EL (cell line): ENCODE results near the gene SH2B3.

ENCODE experiments used
- DNase-seq: peaks from one replicate; pipeline ENCODE4 v3.0.0-alpha.2; 2016

Gene SH2B3

DNA sequence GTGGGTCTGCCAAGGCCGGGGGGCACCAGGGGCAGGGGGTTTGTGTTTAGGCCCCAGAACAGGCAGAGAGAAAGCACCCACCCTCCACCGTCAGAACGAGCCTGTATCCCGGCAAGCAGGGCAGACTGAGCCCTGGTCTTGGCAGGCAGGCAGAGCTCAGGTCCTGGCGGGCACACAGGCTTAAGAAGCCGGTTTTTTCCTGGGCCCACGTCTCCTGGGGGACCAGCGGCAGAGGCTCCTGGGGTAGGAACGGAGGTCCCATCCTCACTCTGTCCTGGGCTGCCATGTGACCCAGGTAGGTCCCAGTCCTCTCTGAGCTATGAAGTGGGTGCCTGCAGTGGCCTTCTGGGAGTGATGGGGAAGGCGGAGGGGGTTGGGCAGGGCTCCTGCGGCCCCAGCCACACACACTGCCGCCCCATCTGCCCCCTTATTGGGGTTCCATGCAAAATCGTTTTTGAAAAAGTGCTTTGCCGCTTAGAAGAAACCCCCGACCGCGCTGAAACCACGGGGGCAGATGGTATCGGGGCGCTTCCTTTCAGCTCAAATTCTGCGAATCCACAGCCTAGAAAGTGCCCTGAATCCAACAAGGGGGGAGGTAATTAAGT, 24.2 kb downstream of the SH2B3 start:
- DNase-seq: no peak

DNA sequence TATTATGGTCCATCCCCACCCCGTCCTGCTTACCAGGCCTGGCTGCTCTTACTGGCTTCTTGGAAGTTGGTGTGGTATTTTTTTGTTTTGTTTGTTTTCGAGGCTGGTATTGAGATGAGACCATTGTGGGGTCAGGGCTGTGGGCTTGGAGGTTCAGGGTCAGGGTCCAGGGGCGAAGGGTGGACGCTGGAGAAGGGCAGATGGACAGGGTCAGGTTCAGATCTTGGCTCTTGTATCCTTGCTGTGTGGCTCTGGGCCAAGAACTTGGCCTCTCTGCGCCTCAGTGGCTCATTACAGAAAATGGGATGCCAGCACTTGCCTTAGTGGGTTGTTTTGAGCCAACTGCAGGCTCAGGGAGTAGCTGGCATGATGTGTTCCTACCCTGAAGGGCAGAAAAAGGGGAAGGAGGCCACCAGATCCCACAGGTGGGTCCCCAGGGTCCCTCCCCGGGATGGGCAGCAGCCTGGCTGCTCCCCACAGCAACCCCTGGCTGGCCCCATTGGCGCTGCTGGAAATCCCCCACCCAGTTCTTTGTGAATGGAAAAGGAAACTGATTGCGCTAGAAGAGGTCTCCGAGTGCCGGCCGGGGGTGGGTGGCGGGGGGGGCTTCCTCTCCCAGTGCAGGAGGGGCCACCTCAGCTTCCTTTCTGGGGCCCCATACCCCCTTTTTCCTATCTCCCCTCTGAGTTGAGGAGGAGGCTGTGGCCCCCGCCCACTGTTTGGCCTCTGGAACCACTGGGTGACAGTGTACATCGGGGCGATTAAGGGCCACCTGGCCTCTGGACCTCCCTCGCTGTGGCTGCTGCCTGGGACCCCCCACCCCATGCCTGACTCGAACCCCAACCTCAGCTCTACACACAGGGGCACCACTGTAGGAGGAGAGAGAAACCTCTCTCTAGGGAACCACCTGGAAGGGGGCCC, 25.0 kb downstream of the SH2B3 start:
- DNase-seq: no peak

DNA sequence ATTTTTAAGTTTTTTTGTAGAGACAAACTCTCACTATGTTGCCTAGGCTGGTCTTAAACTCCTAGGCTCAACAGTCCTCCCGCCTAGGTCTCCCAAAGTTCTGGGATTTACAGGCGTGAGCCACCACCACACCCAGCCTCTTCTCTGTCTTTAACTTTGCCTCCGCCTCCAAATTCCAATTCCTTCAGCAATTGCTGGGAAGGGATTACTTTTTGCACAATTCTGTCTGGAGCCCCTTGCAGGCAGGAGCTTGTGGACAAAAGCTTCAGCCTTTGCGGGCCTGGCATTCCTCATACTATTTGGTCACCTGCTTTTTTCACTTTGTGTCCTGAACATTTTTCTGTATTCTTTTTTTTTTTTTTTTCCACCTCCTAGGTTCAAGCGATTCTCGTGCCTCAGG, 26.0 kb downstream of the SH2B3 start:
- DNase-seq: no peak

DNA sequence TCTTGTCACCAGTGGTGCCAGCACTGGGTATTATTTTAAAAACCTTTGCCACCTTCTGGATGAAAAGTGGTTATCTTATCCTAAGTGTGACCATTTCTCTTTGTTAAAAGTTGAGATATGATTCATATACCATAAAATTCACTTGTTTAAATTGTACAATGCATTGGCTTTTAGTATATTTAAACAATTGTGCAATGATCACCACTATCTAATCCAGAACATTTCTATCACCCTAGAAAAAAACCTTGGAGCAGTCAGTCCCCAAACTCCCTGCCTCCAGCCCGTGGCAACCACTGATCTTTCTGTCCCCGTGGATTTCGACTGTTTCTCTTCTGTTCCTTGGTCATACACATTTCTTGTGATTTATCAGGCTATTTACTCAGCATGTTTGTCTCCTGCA, 28.3 kb downstream of the SH2B3 start:
- no peak for DNase-seq

DNA sequence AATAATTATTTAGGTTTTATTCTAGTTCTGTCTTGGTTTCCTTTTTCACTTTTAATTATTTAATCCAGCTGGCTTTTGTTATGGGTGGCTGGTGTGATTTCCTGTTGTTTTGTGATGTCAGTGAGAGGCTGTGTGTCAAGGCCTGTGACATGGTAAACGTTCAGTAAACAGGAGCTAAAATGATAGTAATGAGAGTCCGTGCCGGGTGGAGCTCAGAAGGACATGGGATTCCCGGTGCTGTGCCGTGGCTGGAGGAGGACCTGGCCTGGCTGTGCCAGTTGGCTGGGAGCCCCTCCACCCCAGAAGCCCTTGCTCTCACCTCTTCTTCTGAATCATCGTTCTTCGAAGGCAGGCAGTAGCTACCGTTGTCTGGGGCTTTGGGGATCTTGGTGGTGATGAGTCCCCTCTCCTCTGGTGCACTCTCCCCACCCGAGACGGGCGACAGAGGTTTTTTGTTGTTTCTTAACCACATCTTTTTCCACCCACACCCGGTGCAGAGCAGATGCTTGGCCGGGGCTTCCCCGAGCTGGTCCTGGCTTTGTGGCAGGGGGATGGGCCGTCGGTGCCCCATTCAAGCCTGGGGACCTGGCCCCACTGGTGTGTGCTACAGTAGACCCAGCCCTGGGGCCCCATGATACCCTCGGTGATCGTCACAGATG, 29.1 kb downstream of the SH2B3 start:
- DNase-seq: peak; percentile 69

DNA sequence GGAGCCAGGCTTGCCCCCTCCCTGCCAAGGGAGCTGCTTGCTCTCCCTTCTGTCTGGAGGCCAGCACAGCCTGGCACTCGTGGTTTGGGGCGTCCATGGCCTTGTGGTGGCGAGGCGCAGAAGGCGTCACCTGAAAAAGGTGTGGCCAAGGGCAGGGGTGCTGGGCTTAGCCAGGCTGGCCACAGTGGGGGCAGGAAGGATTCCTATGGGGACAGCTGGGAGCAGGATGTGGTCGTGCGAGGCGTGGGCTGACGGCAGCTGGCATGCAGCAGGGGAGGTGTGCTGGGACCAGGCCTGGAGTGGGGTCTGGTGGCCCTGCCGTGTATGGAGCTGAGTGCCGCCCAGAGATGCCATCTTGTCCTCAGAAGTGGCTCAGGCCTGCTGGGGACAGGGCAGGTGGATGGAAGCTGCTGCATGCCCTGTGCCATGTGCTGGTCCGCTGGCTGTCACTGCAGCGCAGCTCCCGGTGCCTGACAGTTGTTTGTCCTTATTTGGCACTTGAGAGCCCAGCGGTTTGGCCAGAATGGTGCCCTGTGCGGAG, 30.0 kb downstream of the SH2B3 start:
- no peak for DNase-seq

DNA sequence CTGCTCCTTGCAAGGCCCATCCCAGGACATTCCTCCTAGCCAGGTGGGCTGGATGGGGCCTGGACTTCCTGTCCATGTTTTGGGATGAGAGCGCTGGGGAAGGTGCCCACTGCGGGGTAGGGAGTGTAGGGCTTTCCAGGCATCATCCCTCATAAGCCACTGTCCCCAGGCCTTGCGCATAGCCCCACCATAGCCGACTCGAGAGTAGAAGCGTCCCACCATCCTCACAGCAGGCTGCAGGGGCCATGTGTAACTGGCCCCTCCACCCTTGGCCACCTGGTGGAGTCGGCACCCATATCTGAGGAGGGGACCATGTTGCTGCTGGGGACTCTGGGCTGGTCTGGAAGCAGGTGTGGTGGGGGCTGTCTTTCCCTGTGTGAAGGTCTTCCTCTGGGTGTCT, 30.5 kb downstream of the SH2B3 start:
- DNase-seq: no peak

DNA sequence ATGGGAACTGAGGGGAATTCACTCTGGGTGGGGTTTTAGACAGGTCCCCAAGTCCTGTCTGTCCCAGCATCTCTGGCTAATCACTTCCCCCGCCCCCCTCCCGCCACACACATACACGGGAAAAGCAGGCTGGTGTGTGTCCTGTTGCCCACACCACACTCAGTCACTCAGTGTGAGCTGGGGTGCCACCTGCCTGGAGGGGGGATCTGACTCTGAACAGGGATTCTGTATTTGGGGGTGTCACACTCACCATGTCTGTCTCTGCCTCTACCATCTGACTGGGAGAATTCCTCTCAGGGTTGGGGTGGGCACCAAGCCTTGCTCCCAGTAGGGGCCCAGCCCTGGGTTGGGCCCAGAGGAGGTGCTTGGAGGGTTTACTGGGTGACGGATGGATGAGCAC, 31.1 kb downstream of the SH2B3 start:
- DNase-seq: no peak

DNA sequence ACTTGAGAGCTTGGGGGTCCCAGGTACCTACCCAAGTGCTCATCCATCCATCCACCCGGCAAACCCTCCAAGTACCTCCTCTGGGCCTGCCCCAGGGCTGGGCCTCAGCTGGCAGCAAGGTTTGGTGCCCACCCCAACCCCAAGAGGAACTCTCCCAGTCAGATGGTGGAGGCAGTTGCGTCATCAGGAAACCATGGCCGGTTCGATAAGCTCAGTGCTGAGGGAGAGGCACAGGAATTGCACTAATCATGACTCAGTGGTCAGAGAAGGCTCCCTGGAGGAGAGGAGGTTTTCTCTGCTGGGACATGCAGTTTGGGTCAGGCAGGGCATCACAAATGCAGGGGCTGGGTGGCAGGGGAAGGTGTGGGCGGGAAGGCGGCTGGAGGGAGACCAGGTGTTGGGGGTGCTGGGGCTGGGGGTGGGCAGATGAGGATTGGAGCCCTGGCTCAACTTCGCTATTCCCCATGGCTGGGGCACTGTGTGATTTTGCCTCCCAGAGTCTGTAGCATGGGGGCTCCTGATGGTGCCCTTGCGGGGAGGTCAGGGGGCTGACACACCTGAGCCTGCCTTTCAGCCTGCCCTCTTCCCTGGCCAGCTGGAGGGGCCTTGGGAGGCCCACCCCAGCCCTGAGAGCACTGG, 32.2 kb downstream of the SH2B3 start:
- peak; percentile 92 for DNase-seq

DNA sequence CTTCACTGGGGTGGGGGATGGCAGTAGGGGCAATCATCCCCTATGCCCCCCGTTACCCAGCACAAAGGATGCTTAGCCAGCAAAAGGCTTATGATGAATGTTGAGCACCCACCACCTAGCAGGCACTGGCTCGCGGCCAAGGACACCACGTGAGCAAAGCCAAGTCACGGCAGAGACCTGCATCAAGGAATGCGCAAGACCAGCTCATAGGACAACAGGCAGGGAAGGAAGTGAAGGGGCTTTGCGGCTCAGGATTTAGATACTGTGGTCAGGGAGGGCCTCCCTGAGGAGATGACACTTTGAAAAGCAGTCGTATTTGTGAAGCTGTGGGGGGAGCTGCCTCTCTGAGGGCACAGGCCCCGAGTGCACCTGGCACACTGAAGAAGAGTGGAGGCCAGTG, 32.8 kb downstream of the SH2B3 start:
- peak; percentile 65 for DNase-seq

DNA sequence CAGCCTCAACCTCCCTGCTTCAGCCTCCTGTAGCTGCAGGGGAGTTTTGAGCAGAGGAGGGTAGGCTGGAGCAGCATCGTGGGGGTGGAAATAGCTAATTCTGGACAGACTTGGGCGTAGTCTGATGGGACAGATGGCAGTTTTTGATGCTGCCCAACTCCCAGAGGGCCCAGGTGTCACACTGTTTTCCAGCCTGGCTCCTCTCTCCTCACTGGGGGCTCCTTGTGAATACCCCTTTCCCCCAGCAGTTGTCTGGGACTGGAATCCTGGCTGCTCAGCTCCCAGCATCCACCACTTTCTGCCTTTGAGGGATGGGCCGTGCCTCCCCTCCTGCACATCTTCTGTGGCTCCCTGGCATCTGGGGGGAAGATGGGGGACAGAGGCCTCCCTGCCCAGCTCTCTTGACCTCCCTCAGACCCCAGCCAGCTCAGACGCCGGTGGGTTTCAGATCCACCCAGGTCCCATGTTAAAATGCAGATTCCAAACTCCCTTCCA, 34.0 kb downstream of the SH2B3 start:
- DNase-seq: no peak

DNA sequence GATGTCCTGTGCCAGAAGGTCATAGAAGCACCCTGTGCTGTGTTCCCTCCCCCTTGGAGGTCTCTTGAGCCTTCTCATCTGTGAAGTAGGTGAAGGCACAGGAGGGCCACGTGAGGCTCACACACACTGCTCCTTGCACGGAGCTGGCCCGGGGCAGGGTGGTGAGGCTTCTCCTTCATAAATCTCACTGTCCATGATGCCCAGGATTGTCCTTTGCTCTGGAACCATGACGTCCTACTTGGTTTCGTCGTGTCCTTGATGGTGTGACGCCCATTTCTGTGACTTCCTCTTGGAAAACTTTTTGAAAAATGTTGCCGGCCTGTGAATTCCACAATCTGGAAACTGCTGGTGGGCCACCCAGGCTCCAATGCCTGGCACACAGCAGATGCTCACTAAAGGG, 34.4 kb downstream of the SH2B3 start:
- DNase-seq: no peak

DNA sequence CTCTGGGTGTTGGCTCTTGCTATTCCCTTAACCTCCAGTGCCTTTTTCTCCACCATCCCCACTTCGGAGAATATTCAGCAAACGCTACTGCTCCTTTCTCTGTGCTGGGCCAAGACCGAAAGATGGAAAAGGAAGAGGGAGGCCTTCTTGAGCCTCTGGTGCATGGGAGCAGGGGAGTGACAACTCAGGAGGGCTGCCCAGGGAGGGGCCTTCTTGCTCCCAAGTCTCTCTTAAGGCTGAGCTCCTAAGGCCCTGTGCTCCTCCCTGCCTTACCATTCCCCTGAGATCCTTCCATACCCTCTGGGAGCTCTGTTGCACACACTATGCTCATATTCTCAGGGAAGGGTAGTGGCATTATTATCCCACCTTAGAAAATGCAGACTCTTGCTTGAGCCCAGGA, 34.9 kb downstream of the SH2B3 start:
- no peak for DNase-seq

DNA sequence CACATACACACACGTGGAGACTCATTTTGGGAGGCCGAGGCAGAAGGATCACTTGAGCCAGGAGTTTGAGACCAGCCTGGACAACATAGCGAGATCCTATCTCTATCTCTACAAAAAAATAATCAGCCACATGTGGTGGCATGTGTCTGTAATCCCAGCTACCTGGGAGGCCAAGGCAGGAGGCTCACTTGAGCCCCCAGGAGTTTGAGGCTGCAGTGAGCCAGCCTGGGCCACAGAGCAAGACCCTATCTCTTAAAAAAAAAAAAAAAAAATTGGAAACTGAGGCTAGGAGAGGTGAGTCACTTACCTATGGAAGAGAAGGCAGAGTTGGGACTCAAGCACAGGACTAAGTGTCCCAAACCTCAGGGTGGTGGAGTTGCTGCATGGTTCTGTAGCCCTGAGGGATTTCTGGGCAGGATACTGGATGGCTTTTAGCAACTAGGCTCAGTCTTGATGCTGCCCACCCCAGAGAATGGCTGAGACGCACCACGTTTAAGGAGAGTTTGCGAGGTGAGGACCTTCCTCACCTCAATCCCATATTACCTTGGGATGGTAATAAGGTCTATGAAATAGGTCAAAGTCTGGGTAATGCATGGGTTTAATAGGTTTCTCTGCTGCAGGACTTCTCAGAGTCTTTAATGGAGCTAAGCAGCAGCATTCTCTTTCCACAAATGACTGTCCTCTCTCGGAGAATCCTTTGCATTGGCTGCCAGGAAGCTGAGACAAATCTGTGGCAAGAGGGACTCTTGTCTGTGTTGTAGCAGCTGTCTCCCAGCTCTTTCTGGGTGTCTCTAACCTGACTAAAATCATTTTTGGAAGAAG, 35.6 kb downstream of the SH2B3 start:
- no peak for DNase-seq

DNA sequence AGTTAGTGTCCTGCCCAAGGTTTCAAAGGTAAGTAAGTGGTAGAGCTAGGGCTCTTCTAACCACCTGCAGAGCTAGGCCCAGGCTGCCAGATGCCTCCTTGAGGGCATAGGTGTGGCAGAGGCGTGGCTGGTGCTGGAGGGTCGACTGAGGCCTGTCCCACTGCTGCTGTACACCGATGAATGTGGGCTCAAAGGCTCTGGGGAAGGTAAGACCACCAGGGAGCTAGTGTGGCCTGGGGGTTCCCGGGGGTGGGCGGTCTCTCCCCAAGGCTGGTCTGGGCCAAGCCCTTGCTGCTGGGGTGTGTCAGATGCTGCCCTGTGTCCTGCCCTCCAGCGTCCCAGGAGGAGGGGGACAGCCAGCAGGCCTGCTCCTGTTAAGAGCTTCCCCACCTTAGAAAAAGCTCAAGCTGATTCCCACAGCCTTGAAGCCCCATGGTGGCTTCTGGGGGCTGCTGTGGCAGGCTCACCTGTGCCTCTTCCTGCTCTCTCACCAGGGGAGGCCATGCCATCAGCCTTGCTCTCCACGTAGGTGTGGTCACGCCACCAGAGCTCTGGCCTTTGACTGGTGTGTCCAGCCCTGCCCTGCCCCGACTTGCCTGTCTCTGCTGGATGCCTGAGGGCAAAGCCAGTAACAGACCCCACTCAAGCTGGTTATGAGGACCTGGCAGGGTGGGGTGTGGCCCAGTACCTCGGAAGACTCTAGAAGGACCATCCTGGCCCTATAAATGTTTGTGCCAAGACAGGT, 36.8 kb downstream of the SH2B3 start:
- DNase-seq: no peak

DNA sequence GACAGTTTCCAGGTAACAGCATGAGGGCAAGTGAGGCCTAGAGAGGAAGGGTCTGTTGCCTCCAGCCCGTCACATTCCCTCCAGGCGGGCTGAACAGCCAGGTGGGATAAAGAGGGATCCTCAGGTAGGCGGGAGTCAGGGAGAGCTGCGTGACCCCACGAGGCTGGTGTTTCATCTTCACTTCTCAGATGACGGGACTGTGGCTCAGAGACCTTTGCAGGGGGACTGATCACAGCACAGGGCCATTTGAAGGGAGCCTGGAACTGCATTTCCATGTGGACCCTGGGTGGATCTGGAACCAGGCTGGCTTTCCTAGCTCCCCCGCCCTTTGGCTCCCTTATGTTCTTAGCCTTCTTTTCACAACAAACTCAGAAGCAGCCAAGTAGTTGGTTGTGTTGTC, 37.4 kb downstream of the SH2B3 start:
- DNase-seq: no peak

DNA sequence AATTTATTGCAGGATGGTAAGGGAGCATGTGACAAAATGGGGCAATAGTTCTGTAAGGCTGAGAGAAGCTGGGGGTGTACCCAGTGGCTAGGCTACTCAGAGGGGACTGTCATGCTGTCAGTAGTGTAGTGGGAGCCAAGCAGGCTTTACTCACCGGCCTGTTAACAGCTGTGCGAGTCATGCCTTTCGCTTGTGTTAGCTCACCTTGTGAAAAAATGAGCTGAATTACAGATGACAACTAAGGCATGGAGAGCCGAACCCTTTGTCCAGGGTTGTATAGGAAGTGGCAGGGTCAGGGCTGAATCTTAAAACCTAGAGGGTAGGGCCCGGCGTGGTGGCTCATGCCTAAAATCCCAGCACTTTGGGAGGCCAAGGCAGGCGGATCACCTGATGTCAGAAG, 37.9 kb downstream of the SH2B3 start:
- peak; percentile 50 for DNase-seq

DNA sequence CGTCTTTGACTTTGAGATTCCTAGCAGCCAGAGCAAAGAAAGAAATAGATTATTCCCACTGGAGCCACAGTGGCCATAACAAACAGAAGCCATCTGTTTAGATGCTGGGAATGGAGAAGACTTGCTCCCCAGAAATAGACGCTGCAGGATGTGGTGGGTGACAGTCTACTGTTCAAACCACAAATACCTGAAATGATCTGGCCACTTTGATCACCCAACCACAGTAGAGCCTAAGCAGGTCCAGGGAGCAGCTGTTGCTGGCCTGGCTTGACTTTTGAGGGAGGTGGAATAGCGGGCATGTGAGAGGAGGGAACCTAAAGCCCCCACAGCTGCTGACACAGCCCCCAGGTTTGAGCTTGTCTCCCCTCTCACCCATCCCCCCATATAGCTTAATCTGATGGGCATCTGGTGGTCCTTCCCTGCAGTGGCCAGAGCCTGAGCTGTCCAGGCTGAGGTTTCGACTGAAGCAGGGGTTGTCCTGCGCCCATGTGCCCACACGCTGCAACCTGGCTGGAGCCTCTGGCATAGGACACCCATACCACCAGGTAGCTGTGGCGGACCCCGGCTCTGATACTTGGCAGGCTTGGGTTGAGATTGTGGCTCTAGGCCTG, 38.7 kb downstream of the SH2B3 start:
- no peak for DNase-seq

DNA sequence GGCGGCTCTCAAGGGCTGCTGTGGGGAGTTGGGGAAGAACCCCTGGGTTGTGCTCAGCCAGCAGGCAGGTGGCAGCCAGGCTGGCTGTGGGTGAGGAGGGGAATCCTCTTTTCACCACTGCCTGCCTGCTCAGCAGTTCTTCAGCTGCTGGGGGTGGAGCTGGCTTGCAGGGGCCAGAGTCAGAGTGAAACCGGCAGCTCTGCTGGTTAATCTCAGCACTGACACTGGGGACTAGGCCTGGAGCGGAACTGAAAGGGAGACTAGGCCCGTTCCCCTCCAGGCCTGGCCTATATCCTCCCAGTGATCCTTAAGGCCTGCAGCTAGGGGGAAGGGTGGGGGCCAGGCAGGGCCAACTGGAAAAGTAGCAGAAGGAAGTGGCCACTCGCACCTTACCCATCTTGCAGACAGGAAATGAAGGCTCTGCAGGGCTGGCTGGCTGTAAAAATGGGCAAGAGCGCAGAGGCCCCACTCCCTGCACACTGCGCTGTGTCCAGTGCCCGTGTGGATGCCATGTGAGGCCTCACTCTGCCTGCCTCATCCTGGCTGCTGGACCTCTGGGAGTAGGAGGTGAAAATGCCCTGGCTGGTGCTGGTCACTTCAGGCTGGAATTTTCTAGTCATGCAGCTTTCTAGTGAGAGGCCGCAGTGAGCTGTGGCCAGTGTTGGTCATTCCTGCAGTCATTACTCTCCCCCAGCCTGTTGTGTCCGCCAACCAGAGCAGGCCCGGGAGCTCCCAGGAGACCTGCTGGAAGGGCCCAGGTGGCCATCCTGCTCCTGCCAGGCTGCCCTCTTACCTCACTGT, 39.4 kb downstream of the SH2B3 start:
- no peak for DNase-seq
